H1 (cell line): ENCODE results near the gene MYL2. TPM values are rescaled to one million over a fixed set of nuclear protein-coding genes. Genes with fewer than 3 reads are reported as not detected.

Experiments
- CTCF ChIA-PET: fragments of 300-600 bp; sonication (Branson Sonifier 250); formaldehyde crosslinking; loops from one replicate; lab custom pipeline; 2021; ENCODE audit not compliant: partially characterized antibody; lab: Charles Lee
- POLR2A ChIA-PET: fragments of 300-600 bp; sonication (Branson Sonifier 250); formaldehyde crosslinking; loops from one replicate; lab custom pipeline; 2021; ENCODE audit warnings: inconsistent platforms; ENCODE audit not compliant: partially characterized antibody; lab: Charles Lee
- DNase-seq, 2 experiments: peaks; one replicate each; pipeline versions ENCODE4 v3.0.0 to v3.0.0-alpha.2; 2010 to 2022; ENCODE audit warnings: low spot score in 2 of 2, low read depth in 1 of 2, mixed read lengths in 1 of 2
- FAIRE-seq: peaks from 2 replicates; lab custom pipeline; 2011; peaks lifted over from hg19 to GRCh38; lab: Jason Lieb, UNC
- H2AFZ ChIP-seq: 2 replicates; pipeline ENCODE4 v1.8.1; 2012; ENCODE audit warnings: low read length, inconsistent platforms
- H2AK5ac ChIP-seq: 2 replicates; pipeline ENCODE4 v1.6.1; 2013; ENCODE audit warnings: low read depth, low read length
- H2BK120ac ChIP-seq: replicated peaks from 2 replicates; pipeline ENCODE3; 2013; ENCODE audit warnings: low read depth, low read length, inconsistent platforms
- H2BK12ac ChIP-seq: 2 replicates; pipeline ENCODE4 v1.6.1; 2013; ENCODE audit warnings: low read depth, low read length
- H2BK15ac ChIP-seq: 2 replicates; pipeline ENCODE4 v1.6.1; 2013; ENCODE audit warnings: low read length
- H2BK20ac ChIP-seq: 2 replicates; pipeline ENCODE4 v1.6.1; 2013; ENCODE audit warnings: low read length
- H2BK5ac ChIP-seq: 2 replicates; pipeline ENCODE4 v1.6.1; 2013; ENCODE audit warnings: low read depth, low read length
- H3K14ac ChIP-seq: 2 replicates; pipeline ENCODE4 v1.6.1; 2013; ENCODE audit warnings: inconsistent platforms; ENCODE audit not compliant: insufficient read length
- H3K18ac ChIP-seq: 2 replicates; pipeline ENCODE4 v1.6.1; 2013; ENCODE audit warnings: low read length; ENCODE audit errors: extremely low read depth
- H3K23ac ChIP-seq: 2 replicates; pipeline ENCODE4 v1.6.1; 2013; ENCODE audit warnings: inconsistent platforms; ENCODE audit not compliant: insufficient read length
- H3K23me2 ChIP-seq: 2 replicates; pipeline ENCODE4 v1.6.1; 2013; ENCODE audit warnings: low read depth, low read length
- H3K27ac ChIP-seq: 2 replicates; pipeline ENCODE4 v1.6.1; 2011; ENCODE audit warnings: low read depth, low read length, inconsistent platforms
- H3K27me3 ChIP-seq, 4 experiments: replicated peaks in 1 of 4; 1 replicate in 1 of 4; 2 replicates in 3 of 4; pipeline versions ENCODE4 v1.6.1 to v1.8.1; 2011 to 2013; ENCODE audit warnings: low read length in 3 of 4, mild to moderate bottlenecking in 3 of 4, inconsistent platforms in 2 of 4, mixed read lengths in 2 of 4, moderate library complexity in 1 of 4; ENCODE audit not compliant: control insufficient read depth in 3 of 4, insufficient read depth in 3 of 4; ENCODE audit errors: extremely low read depth in 1 of 4
- H3K36me3 ChIP-seq, 4 experiments: 2 replicates each; pipeline versions ENCODE4 v1.6.1 to v1.8.1; 2011 to 2013; ENCODE audit warnings: mild to moderate bottlenecking in 4 of 4, low read length in 3 of 4, moderate library complexity in 2 of 4, control low read depth in 1 of 4, inconsistent platforms in 1 of 4; ENCODE audit not compliant: insufficient read depth in 4 of 4, control insufficient read depth in 2 of 4
- H3K4ac ChIP-seq: replicated peaks from 2 replicates; pipeline ENCODE3; 2013; ENCODE audit warnings: low read length, low read depth, mixed read lengths, inconsistent platforms; ENCODE audit not compliant: insufficient read length
- H3K4me1 ChIP-seq, 4 experiments: replicated peaks in 1 of 4; 1 replicate in 1 of 4; 2 replicates in 3 of 4; pipeline versions ENCODE4 v1.6.1 to v1.8.1; 2011 to 2013; ENCODE audit warnings: low read length in 3 of 4, inconsistent platforms in 2 of 4, mixed read lengths in 1 of 4; ENCODE audit not compliant: insufficient read depth in 4 of 4, control insufficient read depth in 3 of 4
- H3K4me2 ChIP-seq, 2 experiments: 2 replicates each; pipeline versions ENCODE4 v1.6.1 to v1.8.1; 2011 to 2013; ENCODE audit warnings: low read depth in 2 of 2, low read length in 2 of 2, control low read depth in 1 of 2, inconsistent platforms in 1 of 2, mild to moderate bottlenecking in 1 of 2; ENCODE audit not compliant: insufficient read depth in 1 of 2
- H3K4me3 ChIP-seq, 4 experiments: fragments of 200-600, 300-600 bp in 1 of 4; sonication (generic), shearing (Covaris generic), sonication (Bioruptor Twin) in 1 of 4; 2 replicates each; pipeline versions ENCODE4 v1.5.1 to v1.8.1; 2011 to 2016; ENCODE audit warnings: low read length in 4 of 4, low read depth in 3 of 4, control low read depth in 2 of 4, inconsistent platforms in 2 of 4, mild to moderate bottlenecking in 2 of 4, mixed read lengths in 1 of 4, moderate library complexity in 1 of 4; ENCODE audit not compliant: insufficient read depth in 2 of 4; ENCODE audit errors: extremely low read depth in 1 of 4
- H3K56ac ChIP-seq: replicated peaks from 2 replicates; pipeline ENCODE3; 2013; ENCODE audit warnings: low read depth, mild to moderate bottlenecking, mixed read lengths, low read length, inconsistent platforms; ENCODE audit not compliant: insufficient read length
- H3K79me1 ChIP-seq: 2 replicates; pipeline ENCODE4 v1.6.1; 2013; ENCODE audit warnings: low read depth, low read length, control low read depth
- H3K79me2 ChIP-seq, 2 experiments: 2 replicates each; pipeline versions ENCODE4 v1.6.1 to v1.8.1; 2012 to 2013; ENCODE audit warnings: low read length in 2 of 2, mild to moderate bottlenecking in 2 of 2, inconsistent platforms in 1 of 2; ENCODE audit not compliant: insufficient read depth in 2 of 2, control insufficient read depth in 1 of 2
- H3K9ac ChIP-seq, 4 experiments: replicated peaks in 1 of 4; 1 replicate in 1 of 4; 2 replicates in 3 of 4; pipeline versions ENCODE4 v1.6.1 to v1.8.1; 2011 to 2013; ENCODE audit warnings: low read depth in 3 of 4, low read length in 3 of 4, control low read depth in 2 of 4, mild to moderate bottlenecking in 2 of 4, moderate library complexity in 2 of 4, inconsistent platforms in 1 of 4; ENCODE audit errors: extremely low read depth in 1 of 4
- H3K9me3 ChIP-seq, 2 experiments: 2 replicates each; pipeline versions ENCODE4 v1.6.1 to v1.8.1; 2012 to 2013; ENCODE audit warnings: mild to moderate bottlenecking in 2 of 2, moderate library complexity in 2 of 2, control low read depth in 1 of 2, inconsistent platforms in 1 of 2, low read depth in 1 of 2, low read length in 1 of 2, mixed read lengths in 1 of 2; ENCODE audit not compliant: insufficient read depth in 2 of 2
- H4K20me1 ChIP-seq, 2 experiments: replicated peaks in 1 of 2; 2 replicates each; pipeline versions ENCODE3 to v1.8.1; 2011 to 2013; ENCODE audit warnings: inconsistent platforms in 2 of 2, low read length in 2 of 2, mild to moderate bottlenecking in 1 of 2; ENCODE audit not compliant: insufficient read depth in 2 of 2, control insufficient read depth in 1 of 2
- H4K5ac ChIP-seq: 2 replicates; pipeline ENCODE4 v1.6.1; 2013; ENCODE audit warnings: low read length, low read depth, mixed read lengths, inconsistent platforms; ENCODE audit not compliant: insufficient read length
- H4K8ac ChIP-seq: 2 replicates; pipeline ENCODE4 v1.8.0; 2013; ENCODE audit warnings: mild to moderate bottlenecking, moderate library complexity, low read length, inconsistent platforms; ENCODE audit not compliant: insufficient read depth; ENCODE audit errors: extremely low read depth
- H4K91ac ChIP-seq: replicated peaks from 2 replicates; pipeline ENCODE3; 2013; ENCODE audit warnings: low read length, mixed read lengths, inconsistent platforms; ENCODE audit not compliant: insufficient read length
- BRCA1 ChIP-seq: IDR thresholded peaks from 2 replicates; pipeline ENCODE4 v1.6.1; 2012; ENCODE audit warnings: low read depth, low read length, improper control_type of control experiment
- HDAC2 ChIP-seq, 2 experiments: fragments of 300-600 bp in 1 of 2; sonication (generic) in 1 of 2; IDR thresholded peaks; 2 replicates each; pipeline ENCODE4 v1.6.1; 2011 to 2012; ENCODE audit warnings: low read depth in 2 of 2, low read length in 2 of 2, mild to moderate bottlenecking in 2 of 2, moderate library complexity in 2 of 2, borderline replicate concordance in 1 of 2, inconsistent platforms in 1 of 2
- SAP30 ChIP-seq: fragments of 300-600 bp; sonication (generic); IDR thresholded peaks from 2 replicates; pipeline ENCODE4 v1.7.1; 2012; ENCODE audit warnings: low read length, moderate library complexity, mild to moderate bottlenecking, inconsistent platforms; ENCODE audit not compliant: insufficient read depth, insufficient replicate concordance
- WGBS, 2 experiments: shearing (Covaris generic) in 1 of 2; methylation state at CpG; one replicate each; pipeline versions ENCODE4 v1.1.6 to v1.1.7; 2013 to 2015; ENCODE audit warnings: low lambda C conversion rate in 2 of 2, mixed read lengths in 2 of 2, inconsistent platforms in 1 of 2, low coverage in 1 of 2, missing lambda C conversion rate in 1 of 2; ENCODE audit not compliant: insufficient replicate concordance in 2 of 2, insufficient coverage in 1 of 2, insufficient read length in 1 of 2; ENCODE audit errors: extremely low coverage in 1 of 2, missing lambda C conversion rate in 1 of 2; 5-methylcytosine and 5-hydroxymethylcytosine counted together
- polyA plus RNA-seq, 7 experiments: library from polyadenylated mRNA; depleted of rRNA in 3 of 7; stranded (reverse) in 5 of 7; unstranded in 2 of 7; fragments of >200 nt in 5 of 7; fragments of 200-250 nt in 2 of 7; gene quantifications; 1 replicate in 5 of 7; 2 replicates in 1 of 7; 4 replicates in 1 of 7; pipeline versions ENCODE4 v1.2.1 to v1.2.3, GENCODE V29; 2011 to 2013; ENCODE audit warnings: missing spikeins in 2 of 7, mixed read lengths in 2 of 7
- total RNA-seq: library from RNA; stranded (reverse); fragmentation: NEBNext Ultra II Directional; extraction: Animal tissue kit (Norgen Biotek cat#: 25700); gene quantifications from 2 replicates; pipeline ENCODE4 v1.2.1, GENCODE V29; 2021

Gene MYL2
- total and polyA plus RNA-seq, 2 of the 8 experiments (the other 6 are each of a cell fraction or from before 2014, with no cell fraction given): not detected

DNA sequence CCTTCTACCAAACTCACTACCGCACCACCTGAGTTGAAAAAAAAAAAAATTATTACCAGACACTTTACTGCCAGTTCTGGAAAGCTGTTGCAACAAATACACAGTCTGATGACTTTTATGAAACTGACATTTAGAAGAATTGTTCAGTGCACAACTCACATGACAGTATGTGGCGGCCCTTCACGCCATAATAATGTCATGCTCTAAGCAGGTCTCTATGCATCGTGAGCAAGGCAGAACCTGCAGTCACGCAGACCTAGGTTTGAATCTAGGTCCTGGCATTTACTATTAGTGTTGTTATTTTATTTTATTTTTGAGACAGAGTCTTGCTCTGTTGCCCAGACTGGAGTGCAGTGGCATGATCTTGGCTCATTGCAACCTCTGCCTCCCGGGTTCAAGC, 8.1 kb downstream of the MYL2 start:
- Histone ChIP-seq H3K9me3 (no peaks in the 10 kb centered on the region), H3K9ac (no peak overlapping the region), H3K23me2 (no peaks in the 10 kb centered on the region), H3K23ac (no peak overlapping the region), H3K79me1 (no peaks in the 10 kb centered on the region), H4K20me1 (no peaks in the 10 kb centered on the region), H2BK20ac (no peak overlapping the region), H4K8ac (no peak overlapping the region), H3K4me1 (peaks cover 0 to 6% (median 0%) of the 10 kb centered on the region in 4 experiments; a peak in 2 of 7 replicates), H3K79me2 (no peaks in the 10 kb centered on the region), H2BK12ac (no peak overlapping the region), H3K56ac (no peak overlapping the region), H4K91ac (no peak overlapping the region), H4K5ac (no peak overlapping the region), H3K36me3 (no peaks in the 10 kb centered on the region), H2BK15ac (no peak overlapping the region), H3K4me3 (no peak overlapping the region), H2BK120ac (no peak overlapping the region), H3K14ac (no peak overlapping the region), H3K4ac (no peak overlapping the region), H2AFZ (no peak overlapping the region), H3K18ac (no peak overlapping the region), H3K4me2 (no peak overlapping the region), H3K27me3 (peaks cover 0 to 2% (median 0%) of the 10 kb centered on the region in 4 experiments; a peak in 1 of 7 replicates), H3K27ac (no peak overlapping the region), H2BK5ac (no peak overlapping the region), H2AK5ac (no peak overlapping the region)
- ChIA-PET POLR2A (no interaction called here), CTCF (interaction anchor here (0.9 kb wide), 1 partner anchor 24 kb away, joined by 3 read pairs; no protein-coding TSS in a partner anchor)
- DNase-seq: no peak
- no peak for TF ChIP-seq BRCA1
- TF ChIP-seq SAP30: no peak
- TF ChIP-seq HDAC2 (IDR thresholded peaks at IDR 0.05; ENCODE audit: borderline replicate concordance in 1 of 2, low read depth in 2 of 2, low read length in 2 of 2): no peak
- no peak for FAIRE-seq
- WGBS, 2 experiments: 86% methylated on average over 6 of the region's 6 CpGs; no CpG with 5 or more reads in 1 of the 2 experiments
